Breast epithelium (tissue), 4 donors: ENCODE data around the gene AQP11. TPM values are rescaled to one million over a fixed set of nuclear protein-coding genes. Genes with fewer than 3 reads are reported as not detected.

Experiments
- DNase-seq, 2 donors: peaks; one replicate each; pipeline ENCODE4 v3.0.0-alpha.2; 2019; ENCODE audit warnings: low spot score in 2 of 2
- H3K27ac ChIP-seq, 2 donors: fragments of 200-600 bp; sonication (generic) in 1 of 2; one replicate each; pipeline ENCODE4 v1.5.1; 2016 to 2019; ENCODE audit warnings: mild to moderate bottlenecking in 1 of 2
- H3K27me3 ChIP-seq, 2 donors: fragments of 200-600 bp; sonication (generic) in 1 of 2; one replicate each; pipeline versions ENCODE4 v1.5.1 to v1.6.0; 2017 to 2019; ENCODE audit warnings: control low read depth in 1 of 2, mild to moderate bottlenecking in 1 of 2
- H3K36me3 ChIP-seq: fragments of 200-600 bp; one replicate; pipeline ENCODE4 v1.5.1; 2019
- H3K4me1 ChIP-seq, 2 donors: fragments of 200-600 bp; sonication (generic); one replicate each; pipeline ENCODE4 v1.5.1; 2016 to 2019; ENCODE audit warnings: control low read depth in 1 of 2
- H3K4me3 ChIP-seq, 3 donors: fragments of 200-600 bp; sonication (generic); 1 replicate in 2 of 3; 2 replicates in 1 of 3; pipeline ENCODE4 v1.5.1; 2016 to 2019; ENCODE audit warnings: mild to moderate bottlenecking in 3 of 3, moderate library complexity in 2 of 3
- H3K9me3 ChIP-seq, 2 donors: fragments of 200-600 bp; sonication (generic) in 1 of 2; one replicate each; pipeline ENCODE4 v1.5.1; 2016 to 2019; ENCODE audit warnings: control low read depth in 1 of 2
- POLR2A ChIP-seq: fragments of 450-650 bp; IDR thresholded peaks from one replicate; pipeline ENCODE4 v1.6.1; 2016; ENCODE audit warnings: antibody characterized with exemption, mild to moderate bottlenecking, moderate library complexity
- POLR2AphosphoS5 ChIP-seq, 3 donors: sonication (generic); formaldehyde crosslinking; IDR thresholded peaks; one replicate each; pipeline ENCODE4 v1.6.1; 2017; ENCODE audit warnings: antibody characterized with exemption in 3 of 3
- intact Hi-C: fragments of 100-400 bp; cut with DNase I; formaldehyde crosslinking; loops from one replicate; pipeline ENCODE4 v1.15.1; 2023; ENCODE audit warnings: low total_unique reads
- total RNA-seq, 3 donors: library from RNA; depleted of rRNA; stranded (reverse); fragments of >200 nt; gene quantifications; one replicate each; pipeline ENCODE4 v1.1.0, GENCODE V29; 2016
- TF ChIP-seq, protein P1 (sequence below), 3 donors: fragments of 450-650 bp; IDR thresholded peaks; one replicate each; pipeline ENCODE4 v1.5.1; 2016 to 2017; ENCODE audit warnings: antibody characterized with exemption in 3 of 3, mild to moderate bottlenecking in 3 of 3, moderate library complexity in 3 of 3

Gene AQP11
- total RNA-seq, 3 donors from 2014 or later = 0.66 to 1.8 (median 1.6) TPM

DNA sequence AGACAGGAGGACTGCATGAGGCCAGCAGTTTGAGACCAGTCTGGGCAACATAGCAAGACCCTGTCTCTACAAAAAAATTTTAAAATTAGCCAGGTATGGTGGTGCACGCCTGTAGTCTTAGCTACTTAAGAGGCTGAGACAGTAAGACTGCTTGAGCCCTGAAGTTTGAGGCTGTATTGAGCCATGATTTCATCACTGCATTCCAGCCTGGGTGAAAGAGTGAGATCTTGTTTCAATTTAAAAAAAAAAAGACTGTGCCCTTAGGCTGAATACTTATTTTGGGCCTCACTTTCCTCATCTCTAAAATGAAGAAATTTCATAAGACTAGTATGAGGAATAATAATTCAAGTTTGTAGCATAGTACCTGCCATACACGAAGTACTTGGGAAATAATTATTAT lies 6.9 kb downstream of the AQP11 start:
- Histone ChIP-seq H3K9me3 (no peaks in the 10 kb centered on the region), H3K27ac (no peak overlapping the region), H3K36me3 (no peaks in the 10 kb centered on the region), H3K27me3 (no peaks in the 10 kb centered on the region), H3K4me3 (no peak overlapping the region), H3K4me1 (no peaks in the 10 kb centered on the region)
- TF ChIP-seq POLR2A (no peak), POLR2AphosphoS5 (IDR thresholded peaks at IDR 0.05) (no peak)
- TF ChIP-seq, protein P1, sequence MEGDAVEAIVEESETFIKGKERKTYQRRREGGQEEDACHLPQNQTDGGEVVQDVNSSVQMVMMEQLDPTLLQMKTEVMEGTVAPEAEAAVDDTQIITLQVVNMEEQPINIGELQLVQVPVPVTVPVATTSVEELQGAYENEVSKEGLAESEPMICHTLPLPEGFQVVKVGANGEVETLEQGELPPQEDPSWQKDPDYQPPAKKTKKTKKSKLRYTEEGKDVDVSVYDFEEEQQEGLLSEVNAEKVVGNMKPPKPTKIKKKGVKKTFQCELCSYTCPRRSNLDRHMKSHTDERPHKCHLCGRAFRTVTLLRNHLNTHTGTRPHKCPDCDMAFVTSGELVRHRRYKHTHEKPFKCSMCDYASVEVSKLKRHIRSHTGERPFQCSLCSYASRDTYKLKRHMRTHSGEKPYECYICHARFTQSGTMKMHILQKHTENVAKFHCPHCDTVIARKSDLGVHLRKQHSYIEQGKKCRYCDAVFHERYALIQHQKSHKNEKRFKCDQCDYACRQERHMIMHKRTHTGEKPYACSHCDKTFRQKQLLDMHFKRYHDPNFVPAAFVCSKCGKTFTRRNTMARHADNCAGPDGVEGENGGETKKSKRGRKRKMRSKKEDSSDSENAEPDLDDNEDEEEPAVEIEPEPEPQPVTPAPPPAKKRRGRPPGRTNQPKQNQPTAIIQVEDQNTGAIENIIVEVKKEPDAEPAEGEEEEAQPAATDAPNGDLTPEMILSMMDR (IDR thresholded peaks at IDR 0.05) = no peak
- intact Hi-C loops = no loop called here
- DNase-seq = no peak

DNA sequence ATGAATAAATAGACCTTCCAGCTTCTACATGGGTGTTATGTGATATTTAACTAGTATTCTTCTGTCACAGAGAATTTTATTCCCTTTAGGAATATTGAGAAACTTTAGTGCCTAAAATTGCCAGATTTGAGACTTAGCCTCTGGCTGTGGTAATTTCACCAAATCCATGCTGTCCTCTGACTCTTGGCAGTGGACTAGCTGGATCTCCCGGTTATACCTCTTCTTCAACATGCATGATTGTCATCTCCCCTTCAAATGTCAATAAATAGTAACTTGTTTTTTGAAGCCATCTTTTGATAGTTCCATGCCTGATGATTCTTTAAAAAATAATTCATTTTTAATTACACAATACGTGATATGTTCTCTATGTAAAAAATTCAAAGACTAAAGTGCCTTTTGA lies 8.4 kb downstream of the AQP11 start:
- Histone ChIP-seq H3K27ac (no peak overlapping the region), H3K9me3 (no peaks in the 10 kb centered on the region), H3K27me3 (no peaks in the 10 kb centered on the region), H3K36me3 (no peaks in the 10 kb centered on the region), H3K4me3 (no peak overlapping the region), H3K4me1 (no peaks in the 10 kb centered on the region)
- intact Hi-C loops = no loop called here
- TF ChIP-seq, protein P1 (IDR thresholded peaks at IDR 0.05) = no peak
- no peak for TF ChIP-seq POLR2AphosphoS5 (IDR thresholded peaks at IDR 0.05)
- TF ChIP-seq POLR2A = no peak
- no peak for DNase-seq

- DNase-seq = no peak
- no peaks in the 10 kb centered on the region for H3K4me1 ChIP-seq
- H3K36me3 ChIP-seq = no peaks in the 10 kb centered on the region
- H3K4me3 ChIP-seq = no peak overlapping the region
- H3K9me3 ChIP-seq = no peaks in the 10 kb centered on the region
- H3K27ac ChIP-seq = no peak overlapping the region
- H3K27me3 ChIP-seq = no peaks in the 10 kb centered on the region
- intact Hi-C loops = no loop called here
- TF ChIP-seq POLR2AphosphoS5 (IDR thresholded peaks at IDR 0.05) = no peak
- TF ChIP-seq, protein P1 (IDR thresholded peaks at IDR 0.05) = no peak
- no peak for TF ChIP-seq POLR2A
Measured at GRCh38 chr11:77602381-77603088, 12.8 kb downstream of the AQP11 start.

DNA sequence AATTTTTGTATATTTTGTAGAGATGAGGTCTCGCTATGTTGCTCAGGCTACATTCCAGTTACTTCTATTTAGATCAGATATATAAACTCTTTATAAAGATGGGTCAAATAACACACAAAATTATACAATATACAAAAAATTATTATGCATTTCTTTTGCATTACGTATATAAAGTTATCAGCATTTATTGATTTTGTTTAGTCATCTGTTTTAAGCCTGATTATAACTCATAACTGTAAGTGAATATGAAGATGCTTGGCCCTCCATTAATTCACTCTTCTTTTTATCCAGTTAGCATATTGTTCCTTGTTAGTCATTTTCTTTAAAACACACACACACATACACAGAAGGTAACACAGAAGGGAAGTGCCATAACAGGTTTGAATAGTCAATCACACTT lies 14.5 kb downstream of the AQP11 start:
- Histone ChIP-seq H3K27me3 (no peaks in the 10 kb centered on the region), H3K36me3 (no peaks in the 10 kb centered on the region), H3K27ac (no peak overlapping the region), H3K4me1 (no peaks in the 10 kb centered on the region), H3K9me3 (no peaks in the 10 kb centered on the region), H3K4me3 (no peak overlapping the region)
- DNase-seq = no peak
- no peak for TF ChIP-seq POLR2A
- TF ChIP-seq, protein P1 (IDR thresholded peaks at IDR 0.05) = no peak
- no peak for TF ChIP-seq POLR2AphosphoS5 (IDR thresholded peaks at IDR 0.05)
- intact Hi-C loops = no loop called here

GRCh38 chr11:77609234-77609633 lies 19.5 kb downstream of the AQP11 start:
- H3K9me3 ChIP-seq = no peaks in the 10 kb centered on the region

More at GRCh38 chr11:77609234-77609633, 19.5 kb downstream of the AQP11 start:
- intact Hi-C loops = no loop called here
- DNase-seq = no peak
- TF ChIP-seq, protein P1 (IDR thresholded peaks at IDR 0.05) = no peak
- Histone ChIP-seq H3K36me3 (no peaks in the 10 kb centered on the region), H3K27ac (no peak overlapping the region), H3K27me3 (no peaks in the 10 kb centered on the region), H3K4me1 (no peaks in the 10 kb centered on the region), H3K4me3 (no peak overlapping the region)
